Suprapubic skin (tissue), 4 donors: ENCODE data around the gene SGO2. TPM values are rescaled to one million over a fixed set of nuclear protein-coding genes. Genes with fewer than 3 reads are reported as not detected.
A peak's percentile ranks its signal among the peaks of the same experiment; 100 is the strongest.

Source experiments
- DNase-seq, 2 donors: peaks; one replicate each; pipeline ENCODE4 v3.0.0-alpha.2; 2019; ENCODE audit warnings: low spot score in 2 of 2
- H3K27ac ChIP-seq: fragments of 200-600 bp; sonication (generic); one replicate; pipeline ENCODE4 v1.5.1; 2019
- H3K27me3 ChIP-seq: fragments of 200-600 bp; sonication (generic); one replicate; pipeline ENCODE4 v1.5.1; 2019
- H3K36me3 ChIP-seq: fragments of 200-600 bp; sonication (generic); one replicate; pipeline ENCODE4 v1.5.1; 2019
- H3K4me1 ChIP-seq: fragments of 200-600 bp; sonication (generic); one replicate; pipeline ENCODE4 v1.5.1; 2019
- H3K4me3 ChIP-seq: fragments of 200-600 bp; sonication (generic); one replicate; pipeline ENCODE4 v1.5.1; 2019; ENCODE audit warnings: mild to moderate bottlenecking
- H3K9me3 ChIP-seq: fragments of 200-600 bp; sonication (generic); one replicate; pipeline ENCODE4 v1.5.1; 2019
- CTCF ChIP-seq, 2 donors: fragments of 200-600 bp in 1 of 2; fragments of 450-650 bp in 1 of 2; sonication (generic) in 1 of 2; IDR thresholded peaks; one replicate each; pipeline ENCODE4 v1.5.1; 2016 to 2019; ENCODE audit warnings: antibody characterized with exemption in 2 of 2, mild to moderate bottlenecking in 1 of 2, moderate library complexity in 1 of 2
- EP300 ChIP-seq: sonication (generic); formaldehyde crosslinking; IDR thresholded peaks from one replicate; pipeline ENCODE4 v1.6.1; 2017; ENCODE audit warnings: antibody characterized with exemption
- POLR2A ChIP-seq, 2 donors: fragments of 450-650 bp; IDR thresholded peaks; one replicate each; pipeline ENCODE4 v1.6.1; 2017; ENCODE audit warnings: antibody characterized with exemption in 2 of 2, mild to moderate bottlenecking in 2 of 2, moderate library complexity in 2 of 2
- POLR2AphosphoS5 ChIP-seq, 3 donors: sonication (generic); formaldehyde crosslinking; IDR thresholded peaks; one replicate each; pipeline ENCODE4 v1.6.1; 2017; ENCODE audit warnings: antibody characterized with exemption in 3 of 3
- WGBS: methylation state at CpG from one replicate; pipeline ENCODE4 v1.1.5; 2018; 5-methylcytosine and 5-hydroxymethylcytosine counted together
- total RNA-seq, 4 donors: library from RNA; depleted of rRNA; stranded (reverse); fragments of >200 nt; gene quantifications; one replicate each; pipeline ENCODE4 v1.1.0, GENCODE V29; 2016

Gene SGO2
- total RNA-seq, 4 donors from 2014 or later = 2.0 to 3.5 (median 2.8) TPM

GRCh38 chr2:200575957-200576356 is 50.0 kb downstream of the SGO2 start:
- Histone ChIP-seq H3K27ac (no peak overlapping the region), H3K4me1 (no peaks in the 10 kb centered on the region), H3K4me3 (no peak overlapping the region), H3K27me3 (no peaks in the 10 kb centered on the region), H3K36me3 (no peaks in the 10 kb centered on the region), H3K9me3 (no peaks in the 10 kb centered on the region)
- TF ChIP-seq CTCF (IDR thresholded peaks at IDR 0.05) (peak in 1 of 2 donors; percentile 14), POLR2A (IDR thresholded peaks at IDR 0.05) (no peak)
- WGBS = 94% methylated on average over 2 of the region's 2 CpGs
- DNase-seq = no peak

- TF ChIP-seq EP300 (no peak), POLR2A (IDR thresholded peaks at IDR 0.05) (no peak)
- Histone ChIP-seq H3K27me3 (no peaks in the 10 kb centered on the region), H3K4me3 (no peak overlapping the region), H3K36me3 (no peaks in the 10 kb centered on the region), H3K27ac (no peak overlapping the region), H3K9me3 (no peaks in the 10 kb centered on the region), H3K4me1 (no peaks in the 10 kb centered on the region)
- 90% methylated on average over 3 of the region's 3 CpGs for WGBS
- DNase-seq = no peak
Observed at GRCh38 chr2:200577027-200577426, 51.0 kb downstream of the SGO2 start.

- 76% methylated on average over 1 of the region's 1 CpG for WGBS
- H3K4me3 ChIP-seq = no peak overlapping the region
- TF ChIP-seq EP300 (no peak), CTCF (IDR thresholded peaks at IDR 0.05) (peak in 1 of 2 donors; percentile 34), POLR2AphosphoS5 (IDR thresholded peaks at IDR 0.05) (no peak), POLR2A (IDR thresholded peaks at IDR 0.05) (no peak)
- H3K27ac ChIP-seq = no peak overlapping the region
- H3K4me1 ChIP-seq = no peaks in the 10 kb centered on the region
- H3K9me3 ChIP-seq = no peaks in the 10 kb centered on the region
- H3K36me3 ChIP-seq = no peaks in the 10 kb centered on the region
- no peaks in the 10 kb centered on the region for H3K27me3 ChIP-seq
- DNase-seq = no peak
Observed at GRCh38 chr2:200578778-200579177, 52.8 kb downstream of the SGO2 start.

- WGBS = 85% methylated on average over 3 of the region's 3 CpGs
- Histone ChIP-seq H3K27ac (no peak overlapping the region), H3K4me3 (no peak overlapping the region), H3K9me3 (no peaks in the 10 kb centered on the region), H3K4me1 (peaks cover 12% of the 10 kb centered on the region), H3K27me3 (no peaks in the 10 kb centered on the region), H3K36me3 (no peaks in the 10 kb centered on the region)
- TF ChIP-seq POLR2AphosphoS5 (IDR thresholded peaks at IDR 0.05) (no peak), EP300 (no peak), CTCF (IDR thresholded peaks at IDR 0.05) (no peak), POLR2A (IDR thresholded peaks at IDR 0.05) (no peak)
- no peak for DNase-seq
Observed at GRCh38 chr2:200584639-200585038, 58.6 kb downstream of the SGO2 start.

- H3K9me3 ChIP-seq = no peaks in the 10 kb centered on the region
- TF ChIP-seq EP300 = no peak
- no peak for TF ChIP-seq CTCF (IDR thresholded peaks at IDR 0.05)
- no peak for TF ChIP-seq POLR2A (IDR thresholded peaks at IDR 0.05)
- TF ChIP-seq POLR2AphosphoS5 (IDR thresholded peaks at IDR 0.05) = no peak
- H3K4me3 ChIP-seq = peak overlapping the region; percentile 53
- peaks cover 13% of the 10 kb centered on the region for H3K4me1 ChIP-seq
- 17% methylated on average over 2 of the region's 2 CpGs for WGBS
- H3K27ac ChIP-seq = no peak overlapping the region
- no peaks in the 10 kb centered on the region for H3K36me3 ChIP-seq
- no peaks in the 10 kb centered on the region for H3K27me3 ChIP-seq
- no peak for DNase-seq
Observed at GRCh38 chr2:200585340-200585729, 59.3 kb downstream of the SGO2 start.
